ENCODE measurements around the gene EXOC3L1.
A peak's percentile ranks its signal among the peaks of the same experiment; 100 is the strongest.

The EXOC3L1 gene

DNA sequence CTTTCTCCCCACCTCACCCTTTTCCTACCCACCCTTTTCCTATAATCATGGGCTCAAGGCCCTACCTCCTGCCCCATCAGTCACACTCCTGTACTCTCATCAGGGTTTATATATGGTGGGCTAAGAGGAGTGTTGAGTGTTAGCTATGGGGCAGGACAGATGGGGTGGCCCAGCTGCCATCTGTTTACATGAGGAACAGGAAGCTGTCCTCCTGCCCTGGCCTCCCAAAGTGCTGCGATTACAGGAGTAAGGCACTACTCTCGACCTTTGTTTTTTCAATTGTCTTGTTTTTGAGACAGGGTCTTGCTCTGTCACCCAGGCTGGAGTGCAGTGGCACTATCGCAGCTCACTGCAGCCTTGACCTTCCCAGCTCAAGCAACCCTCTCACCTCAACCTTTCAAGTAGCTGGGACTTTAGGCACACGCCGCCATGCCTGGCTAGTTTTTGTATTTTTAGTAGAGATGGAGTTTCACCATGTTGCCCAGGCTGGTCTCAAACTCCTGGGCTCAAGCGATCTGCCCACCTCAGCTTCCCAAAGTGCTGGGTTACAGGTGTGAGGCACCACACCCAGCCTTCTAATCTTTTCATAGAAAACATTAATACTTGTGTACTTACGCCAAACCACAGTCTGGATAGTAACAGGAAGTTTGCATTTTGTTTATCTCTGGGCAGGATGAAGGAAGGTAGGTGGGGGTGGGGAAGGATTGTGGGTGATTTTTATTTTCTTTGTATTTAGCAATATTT lies 31.9 kb downstream of the EXOC3L1 start:
- no peaks in the 10 kb centered on the region for H3K4me1 ChIP-seq (ENCODE audit: control insufficient read depth, low read depth, low read length)
- H4K8ac ChIP-seq (ENCODE audit: low read depth, low read length): no peak overlapping the region
- no peak overlapping the region for H3K4ac ChIP-seq (ENCODE audit: low read depth, low read length)
- DNase-seq: no peak
- H3K27ac ChIP-seq (ENCODE audit: low read depth, low read length): no peak overlapping the region
- H3K9ac ChIP-seq (ENCODE audit: low read length): no peak overlapping the region
- no peak overlapping the region for H2AK5ac ChIP-seq (ENCODE audit: low read length)
- H3K4me2 ChIP-seq (ENCODE audit: low read length): no peak overlapping the region
- H3K18ac ChIP-seq (ENCODE audit: low read length): no peak overlapping the region
- WGBS (ENCODE audit: extremely low coverage, insufficient coverage, low lambda C conversion rate): no CpG with 5 or more reads among the region's 7 CpGs
- no peaks in the 10 kb centered on the region for H3K79me2 ChIP-seq (ENCODE audit: control insufficient read depth, insufficient read depth, low read length)
- H4K5ac ChIP-seq (ENCODE audit: low read length): no peak overlapping the region
- H2BK5ac ChIP-seq (ENCODE audit: low read length): no peak overlapping the region
- H3K56ac ChIP-seq (ENCODE audit: low read length): no peak overlapping the region
- no peak overlapping the region for H3K4me3 ChIP-seq (ENCODE audit: low read length)
- no peaks in the 10 kb centered on the region for H3K36me3 ChIP-seq (ENCODE audit: control insufficient read depth, insufficient read depth, low read length)
- H3K79me1 ChIP-seq (ENCODE audit: low read length): no peaks in the 10 kb centered on the region
- no peak overlapping the region for H3K23ac ChIP-seq (ENCODE audit: low read length)
- no peak overlapping the region for H2BK15ac ChIP-seq (replicated peaks; ENCODE audit: low read depth)
- H2BK120ac ChIP-seq (ENCODE audit: low read depth, low read length): no peak overlapping the region
- H3K27me3 ChIP-seq (ENCODE audit: insufficient read depth, low read length, poor library complexity): peaks cover 60% of the 10 kb centered on the region

DNA sequence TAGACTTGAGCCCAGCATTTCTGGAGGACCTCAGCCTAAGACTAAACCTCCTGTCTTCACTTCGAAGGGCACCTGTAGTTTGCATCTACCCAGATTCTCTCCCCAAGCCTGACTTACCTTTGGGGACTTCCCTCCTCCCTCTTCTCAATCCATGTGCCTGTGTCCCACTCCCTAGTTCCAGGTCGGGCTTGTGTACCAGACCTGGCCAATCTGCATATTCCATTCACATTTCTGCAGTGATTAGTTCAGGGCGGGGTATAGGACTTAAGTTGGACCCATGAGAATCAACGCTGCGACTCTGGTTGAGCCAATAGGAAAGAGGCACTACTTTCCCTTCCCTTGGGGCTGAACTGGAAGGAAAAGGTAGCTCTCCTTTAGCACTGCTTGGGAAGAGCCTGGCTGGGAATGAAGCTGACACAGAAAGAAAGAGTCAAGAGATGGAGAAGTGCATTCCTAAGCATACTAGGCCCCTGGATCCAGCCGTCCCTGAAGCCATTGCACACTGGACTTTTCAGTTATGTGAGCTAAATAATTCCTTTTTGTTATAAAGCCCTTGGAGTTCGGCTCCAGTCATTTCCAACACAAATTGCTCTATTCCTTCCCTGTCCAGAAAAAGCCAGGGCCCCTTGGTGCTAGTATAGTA lies 32.7 kb downstream of the EXOC3L1 start:
- Histone ChIP-seq H3K9ac (ENCODE audit: low read length) (no peak overlapping the region), H3K79me2 (ENCODE audit: control insufficient read depth, insufficient read depth, low read length) (no peaks in the 10 kb centered on the region), H4K5ac (ENCODE audit: low read length) (no peak overlapping the region), H4K8ac (ENCODE audit: low read depth, low read length) (no peak overlapping the region), H3K79me1 (ENCODE audit: low read length) (no peaks in the 10 kb centered on the region), H3K56ac (ENCODE audit: low read length) (no peak overlapping the region), H3K4ac (ENCODE audit: low read depth, low read length) (no peak overlapping the region), H3K27ac (ENCODE audit: low read depth, low read length) (no peak overlapping the region), H3K4me1 (ENCODE audit: control insufficient read depth, low read depth, low read length) (no peaks in the 10 kb centered on the region), H3K4me2 (ENCODE audit: low read length) (no peak overlapping the region), H3K4me3 (ENCODE audit: low read length) (no peak overlapping the region), H3K27me3 (ENCODE audit: insufficient read depth, low read length, poor library complexity) (peaks cover 56% of the 10 kb centered on the region), H3K18ac (ENCODE audit: low read length) (no peak overlapping the region), H2AK5ac (ENCODE audit: low read length) (no peak overlapping the region), H2BK5ac (ENCODE audit: low read length) (no peak overlapping the region), H3K23ac (ENCODE audit: low read length) (no peak overlapping the region), H2BK120ac (ENCODE audit: low read depth, low read length) (no peak overlapping the region), H3K36me3 (ENCODE audit: control insufficient read depth, insufficient read depth, low read length) (no peaks in the 10 kb centered on the region), H2BK15ac (replicated peaks; ENCODE audit: low read depth) (no peak overlapping the region)
- WGBS (ENCODE audit: extremely low coverage, insufficient coverage, low lambda C conversion rate): no CpG with 5 or more reads among the region's 7 CpGs
- no peak for DNase-seq

GRCh38 chr16:67156143-67156844 lies 33.6 kb downstream of the EXOC3L1 start:
- H3K27me3 ChIP-seq (ENCODE audit: insufficient read depth, low read length, poor library complexity): peaks cover 48% of the 10 kb centered on the region
- H3K4ac ChIP-seq (ENCODE audit: low read depth, low read length): no peak overlapping the region

GRCh38 chr16:67155295-67156142 lies 34.4 kb downstream of the EXOC3L1 start:
- H3K79me2 ChIP-seq (ENCODE audit: control insufficient read depth, insufficient read depth, low read length): no peaks in the 10 kb centered on the region
- no peak overlapping the region for H3K27ac ChIP-seq (ENCODE audit: low read depth, low read length)
- H3K79me1 ChIP-seq (ENCODE audit: low read length): no peaks in the 10 kb centered on the region
- no peak overlapping the region for H3K9ac ChIP-seq (ENCODE audit: low read length)
- no CpG with 5 or more reads among the region's 74 CpGs for WGBS (ENCODE audit: extremely low coverage, insufficient coverage, low lambda C conversion rate)
- no peak overlapping the region for H2BK15ac ChIP-seq (replicated peaks; ENCODE audit: low read depth)
- H3K4me3 ChIP-seq (ENCODE audit: low read length): no peak overlapping the region
- no peaks in the 10 kb centered on the region for H3K36me3 ChIP-seq (ENCODE audit: control insufficient read depth, insufficient read depth, low read length)
- peak; percentile 82 for DNase-seq
- H3K27me3 ChIP-seq (ENCODE audit: insufficient read depth, low read length, poor library complexity): peaks cover 48% of the 10 kb centered on the region
- H3K23ac ChIP-seq (ENCODE audit: low read length): no peak overlapping the region
- no peak overlapping the region for H4K5ac ChIP-seq (ENCODE audit: low read length)
- no peak overlapping the region for H3K56ac ChIP-seq (ENCODE audit: low read length)
- no peak overlapping the region for H3K4me2 ChIP-seq (ENCODE audit: low read length)
- no peak overlapping the region for H3K4ac ChIP-seq (ENCODE audit: low read depth, low read length)
- H2AK5ac ChIP-seq (ENCODE audit: low read length): no peak overlapping the region
- no peak overlapping the region for H4K8ac ChIP-seq (ENCODE audit: low read depth, low read length)
- no peak overlapping the region for H3K18ac ChIP-seq (ENCODE audit: low read length)
- H3K4me1 ChIP-seq (ENCODE audit: control insufficient read depth, low read depth, low read length): no peaks in the 10 kb centered on the region
- H2BK5ac ChIP-seq (ENCODE audit: low read length): no peak overlapping the region
- no peak overlapping the region for H2BK120ac ChIP-seq (ENCODE audit: low read depth, low read length)

More at GRCh38 chr16:67156143-67156844, 33.6 kb downstream of the EXOC3L1 start:
- no peak overlapping the region for H4K8ac ChIP-seq (ENCODE audit: low read depth, low read length)
- H3K27ac ChIP-seq (ENCODE audit: low read depth, low read length): no peak overlapping the region
- H3K4me2 ChIP-seq (ENCODE audit: low read length): no peak overlapping the region
- H3K23ac ChIP-seq (ENCODE audit: low read length): no peak overlapping the region
- no peaks in the 10 kb centered on the region for H3K79me1 ChIP-seq (ENCODE audit: low read length)
- WGBS (ENCODE audit: extremely low coverage, insufficient coverage, low lambda C conversion rate): no CpG with 5 or more reads among the region's 15 CpGs
- H2BK15ac ChIP-seq (replicated peaks; ENCODE audit: low read depth): no peak overlapping the region
- no peak overlapping the region for H3K4me3 ChIP-seq (ENCODE audit: low read length)
- no peak overlapping the region for H4K5ac ChIP-seq (ENCODE audit: low read length)
- no peaks in the 10 kb centered on the region for H3K36me3 ChIP-seq (ENCODE audit: control insufficient read depth, insufficient read depth, low read length)
- no peak overlapping the region for H2BK120ac ChIP-seq (ENCODE audit: low read depth, low read length)
- no peak overlapping the region for H3K9ac ChIP-seq (ENCODE audit: low read length)
- no peak overlapping the region for H2BK5ac ChIP-seq (ENCODE audit: low read length)
- H3K18ac ChIP-seq (ENCODE audit: low read length): no peak overlapping the region
- DNase-seq: no peak
- H3K4me1 ChIP-seq (ENCODE audit: control insufficient read depth, low read depth, low read length): no peaks in the 10 kb centered on the region
- no peak overlapping the region for H3K56ac ChIP-seq (ENCODE audit: low read length)
- no peaks in the 10 kb centered on the region for H3K79me2 ChIP-seq (ENCODE audit: control insufficient read depth, insufficient read depth, low read length)
- no peak overlapping the region for H2AK5ac ChIP-seq (ENCODE audit: low read length)

DNA sequence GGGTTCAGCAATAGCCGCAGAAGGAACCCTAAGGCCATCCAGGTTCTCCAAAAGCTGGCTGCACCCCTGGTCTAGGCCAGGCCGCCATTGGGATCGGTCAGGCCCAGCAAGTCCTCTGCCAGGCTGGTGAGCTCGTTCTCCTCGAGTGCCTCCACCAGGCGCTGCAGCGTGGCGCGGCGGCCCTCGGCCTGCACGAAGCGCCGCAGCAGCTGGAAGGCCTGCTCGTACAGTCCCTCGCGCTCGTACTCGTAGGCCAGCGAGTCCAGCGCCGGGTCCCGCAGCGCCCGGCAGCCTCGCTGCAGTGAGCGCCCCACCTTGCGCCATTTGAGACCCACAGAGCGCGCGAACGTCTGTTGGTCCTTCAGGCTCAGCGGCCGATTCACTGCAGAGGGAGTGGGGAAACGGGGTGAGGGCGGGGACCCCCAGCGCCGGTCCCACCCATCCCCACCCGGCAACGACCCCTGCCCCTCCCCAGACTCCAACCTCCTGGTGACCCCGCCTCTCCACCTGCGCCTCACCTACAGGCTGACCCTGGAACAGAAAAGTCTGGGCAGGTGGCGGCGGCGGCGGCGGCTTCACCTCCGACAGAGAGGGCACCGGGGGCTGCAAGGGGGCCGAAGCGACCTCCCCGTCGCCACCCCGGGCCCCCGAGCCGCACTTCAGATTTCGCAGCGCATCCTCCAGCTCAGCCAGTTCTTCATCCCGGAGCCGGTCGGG lies 35.2 kb downstream of the EXOC3L1 start:
- Histone ChIP-seq H3K4me3 (ENCODE audit: low read length) (no peak overlapping the region), H2BK15ac (replicated peaks; ENCODE audit: low read depth) (no peak overlapping the region), H3K56ac (ENCODE audit: low read length) (no peak overlapping the region), H3K27me3 (ENCODE audit: insufficient read depth, low read length, poor library complexity) (peaks cover 48% of the 10 kb centered on the region), H4K5ac (ENCODE audit: low read length) (no peak overlapping the region), H3K18ac (ENCODE audit: low read length) (no peak overlapping the region), H2BK5ac (ENCODE audit: low read length) (no peak overlapping the region), H2AK5ac (ENCODE audit: low read length) (no peak overlapping the region), H3K4ac (ENCODE audit: low read depth, low read length) (no peak overlapping the region), H3K23ac (ENCODE audit: low read length) (peak overlapping the region; percentile 66), H3K79me1 (ENCODE audit: low read length) (no peaks in the 10 kb centered on the region), H2BK120ac (ENCODE audit: low read depth, low read length) (no peak overlapping the region), H3K36me3 (ENCODE audit: control insufficient read depth, insufficient read depth, low read length) (no peaks in the 10 kb centered on the region), H4K8ac (ENCODE audit: low read depth, low read length) (no peak overlapping the region), H3K4me2 (ENCODE audit: low read length) (no peak overlapping the region), H3K27ac (ENCODE audit: low read depth, low read length) (no peak overlapping the region), H3K79me2 (ENCODE audit: control insufficient read depth, insufficient read depth, low read length) (no peaks in the 10 kb centered on the region), H3K4me1 (ENCODE audit: control insufficient read depth, low read depth, low read length) (no peaks in the 10 kb centered on the region), H3K9ac (ENCODE audit: low read length) (no peak overlapping the region)
- no CpG with 5 or more reads among the region's 61 CpGs for WGBS (ENCODE audit: extremely low coverage, insufficient coverage, low lambda C conversion rate)
- DNase-seq: no peak

Measured in mesendoderm (in vitro differentiated cells).